MG63 (cell line): ENCODE results near the gene RPH3AL. TPM values are rescaled to one million over a fixed set of nuclear protein-coding genes. Genes with fewer than 3 reads are reported as not detected.

Experiments
- DNase-seq: peaks from one replicate; pipeline ENCODE4 v3.0.0-alpha.2; 2020
- H3K27me3 ChIP-seq: fragments of 250-450 bp; sonication (Bioruptor Pico); 2 replicates; pipeline ENCODE4 v1.5.1; 2020; ENCODE audit warnings: mild to moderate bottlenecking, moderate library complexity
- H3K36me3 ChIP-seq: fragments of 250-450 bp; sonication (Bioruptor Pico); 2 replicates; pipeline ENCODE4 v1.5.1; 2020; ENCODE audit warnings: mild to moderate bottlenecking, moderate library complexity
- H3K4me3 ChIP-seq: fragments of 250-450 bp; sonication (Bioruptor Pico); 2 replicates; pipeline ENCODE4 v1.5.1; 2020; ENCODE audit warnings: mild to moderate bottlenecking, moderate library complexity
- H3K9me3 ChIP-seq: fragments of 250-450 bp; sonication (Bioruptor Pico); 2 replicates; pipeline ENCODE4 v1.5.1; 2020; ENCODE audit warnings: mild to moderate bottlenecking, moderate library complexity
- total RNA-seq: library from RNA; depleted of rRNA; stranded (reverse); fragments of >200 nt; shearing (Covaris generic); gene quantifications from 2 replicates; pipeline ENCODE4 v1.2.3, GENCODE V29; 2014; ENCODE audit warnings: low replicate concordance

The RPH3AL gene
- total RNA-seq, 1 experiment from 2014 or later, result 2.3 TPM

DNA sequence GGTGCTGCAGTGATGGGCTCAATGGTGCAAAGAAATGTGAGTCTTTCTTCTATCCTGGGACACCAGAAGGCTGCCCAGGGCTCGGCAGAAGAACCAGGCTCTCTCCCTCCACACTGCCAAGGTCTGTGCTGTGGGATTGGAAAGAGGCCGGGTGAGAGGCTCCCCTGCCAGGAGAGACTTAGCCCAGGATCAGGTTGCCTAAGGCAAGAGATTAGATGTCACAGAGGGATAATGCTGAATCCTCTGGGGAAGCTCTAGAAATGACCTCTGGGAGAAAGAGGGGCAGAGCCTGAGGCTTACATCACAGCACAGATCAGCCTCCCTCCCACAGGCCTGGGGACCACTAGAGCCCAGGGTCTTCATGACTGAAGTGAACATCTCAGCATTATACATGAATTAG is 165.5 kb downstream of the RPH3AL start:
- H3K36me3 ChIP-seq, result no peaks in the 10 kb centered on the region
- no peaks in the 10 kb centered on the region for H3K27me3 ChIP-seq
- no peaks in the 10 kb centered on the region for H3K9me3 ChIP-seq
- DNase-seq, result no peak
- no peak overlapping the region for H3K4me3 ChIP-seq

DNA sequence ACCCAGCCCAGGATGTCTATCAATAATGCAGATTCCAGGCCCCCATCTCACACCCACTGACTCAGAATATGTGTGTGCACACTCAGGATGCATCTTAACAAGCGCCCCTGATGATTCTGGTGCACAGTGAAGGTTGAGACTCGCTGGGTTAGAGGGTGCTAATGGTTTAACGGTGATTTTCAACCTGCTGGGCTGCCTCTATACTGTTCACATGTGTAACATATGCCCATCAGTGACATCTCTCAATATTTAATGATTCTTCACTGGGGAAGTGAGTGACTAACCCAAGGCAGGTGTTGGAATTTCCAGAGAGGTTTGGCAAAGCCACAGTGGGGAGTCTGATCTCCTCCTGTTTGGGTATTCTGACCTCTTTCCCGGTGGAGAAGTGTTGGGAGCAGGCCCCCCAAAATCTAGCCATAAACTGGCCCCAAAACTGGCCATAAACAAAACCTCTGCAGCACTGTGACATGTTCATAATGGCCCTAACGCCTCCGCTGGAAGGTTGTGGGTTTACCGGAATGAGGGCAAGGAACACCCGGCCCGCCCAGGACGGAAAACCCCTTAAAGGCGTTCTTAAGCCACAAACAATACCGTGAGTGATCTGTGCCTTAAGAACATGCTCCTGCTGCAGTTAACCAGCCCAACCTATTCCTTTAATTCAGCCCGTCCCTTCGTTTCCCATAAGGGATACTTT is 167.0 kb downstream of the RPH3AL start:
- Histone ChIP-seq H3K4me3 (no peak overlapping the region), H3K36me3 (no peaks in the 10 kb centered on the region), H3K27me3 (no peaks in the 10 kb centered on the region; the same call in 1 of the 2 replicates), H3K9me3 (no peaks in the 10 kb centered on the region)
- DNase-seq, result no peak

DNA sequence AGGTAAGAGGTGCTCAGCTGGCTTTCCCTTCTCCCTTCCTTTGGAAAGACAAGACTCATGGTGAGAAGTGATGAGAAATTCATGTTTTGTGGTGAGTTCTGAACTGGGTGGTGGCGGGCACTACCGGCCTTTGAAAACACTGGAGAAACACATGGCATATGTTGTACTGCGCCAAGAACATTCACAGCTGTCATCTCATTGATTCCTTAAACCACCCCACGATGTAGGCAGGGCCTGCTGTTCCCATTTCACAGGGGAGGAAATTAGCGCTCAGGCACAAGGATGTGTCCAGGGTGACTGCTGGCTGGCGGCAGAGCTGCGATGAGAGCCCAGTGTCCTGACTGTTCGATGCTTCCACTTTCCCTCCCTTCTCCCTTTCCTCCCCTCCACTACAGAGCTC is 169.6 kb downstream of the RPH3AL start:
- DNase-seq, result no peak
- no peaks in the 10 kb centered on the region for H3K36me3 ChIP-seq
- H3K4me3 ChIP-seq, result no peak overlapping the region
- H3K9me3 ChIP-seq, result no peaks in the 10 kb centered on the region
- no peaks in the 10 kb centered on the region; the same call in 1 of the 2 replicates for H3K27me3 ChIP-seq

DNA sequence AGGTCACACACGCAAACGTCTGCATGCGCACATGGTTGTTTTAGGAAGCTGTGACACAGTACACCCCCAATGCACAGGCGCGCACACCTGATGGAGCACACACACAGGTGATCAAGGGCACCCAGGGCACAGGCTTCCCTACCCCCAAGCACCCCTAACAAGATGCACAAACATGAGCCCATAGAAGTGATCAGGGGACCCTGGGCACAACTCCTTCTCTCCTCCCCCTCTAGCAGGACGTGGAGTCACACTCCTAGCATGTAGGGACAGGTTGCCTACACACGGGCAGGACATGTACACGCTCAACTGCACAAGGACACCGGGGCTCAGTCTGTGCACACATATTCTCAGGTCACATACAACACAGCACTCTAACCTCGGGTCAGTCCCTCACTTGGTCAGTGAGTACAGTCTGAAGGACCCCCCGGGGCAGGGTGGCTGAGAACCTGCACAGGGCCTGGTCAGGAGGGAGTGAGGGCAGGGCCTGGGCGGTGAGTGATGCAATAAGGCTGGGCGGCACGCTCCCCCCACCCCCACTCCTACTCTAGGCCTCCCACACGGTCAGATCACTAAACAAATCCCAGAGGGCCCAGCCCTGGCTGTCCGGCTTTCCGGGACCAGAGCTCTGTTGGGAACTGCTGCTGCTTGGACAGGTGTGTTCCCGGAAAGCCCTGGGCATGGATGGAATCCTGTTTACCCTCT is 170.4 kb downstream of the RPH3AL start:
- Histone ChIP-seq H3K27me3 (no peaks in the 10 kb centered on the region; the same call in 1 of the 2 replicates), H3K4me3 (no peak overlapping the region), H3K9me3 (no peaks in the 10 kb centered on the region), H3K36me3 (no peaks in the 10 kb centered on the region)
- DNase-seq, result no peak

DNA sequence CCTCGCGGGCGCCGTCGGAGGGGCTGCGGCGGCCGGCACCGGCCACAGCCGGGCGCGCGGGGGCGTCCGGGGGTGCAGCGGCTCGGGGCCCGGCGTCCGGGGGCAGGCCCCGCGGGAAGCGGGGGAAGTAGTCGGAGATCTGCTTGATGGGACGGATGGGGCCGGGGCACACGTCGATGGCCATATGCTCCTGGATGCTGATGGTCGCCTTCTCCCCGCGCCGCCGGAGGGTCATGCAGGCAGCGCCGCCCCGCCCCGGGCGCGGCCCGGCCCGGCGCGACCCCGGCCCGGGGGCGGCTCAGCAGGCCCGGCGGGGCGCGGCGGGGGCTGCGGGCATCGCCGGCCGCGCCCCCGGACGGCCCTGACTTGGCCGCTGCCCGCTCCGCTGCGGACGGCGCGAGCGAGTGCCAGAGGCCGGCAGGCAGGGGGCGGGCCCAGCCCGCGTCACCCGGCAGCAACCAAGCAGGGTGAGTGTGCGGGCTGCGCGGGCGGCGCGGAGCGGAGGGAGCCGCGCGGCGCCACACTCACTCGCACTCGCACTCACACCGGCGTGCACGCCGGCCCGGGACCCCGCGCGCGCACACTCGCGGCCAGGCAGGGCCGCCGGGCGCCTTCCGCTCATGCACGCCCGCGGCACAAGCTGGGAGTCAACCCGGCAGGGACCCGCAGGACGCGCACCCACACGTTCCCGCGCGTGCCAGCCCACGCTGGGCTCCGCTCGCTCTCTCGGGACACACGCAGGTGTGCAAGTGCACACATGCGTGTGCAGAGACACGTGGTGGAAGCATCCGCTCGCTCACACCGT is 171.2 kb downstream of the RPH3AL start, which contains the start of gene DOC2B:
TSS of gene DOC2B (minus strand) at position 406 of the 805 bp plus-strand sequence. CDS start at position 235, 171 bp downstream.
- no peaks in the 10 kb centered on the region for H3K9me3 ChIP-seq
- no peaks in the 10 kb centered on the region for H3K36me3 ChIP-seq
- H3K4me3 ChIP-seq, result no peak within 1 kb of the TSS
- DNase-seq, result peak; percentile 17
- no peaks in the 10 kb centered on the region; the same call in 1 of the 2 replicates for H3K27me3 ChIP-seq

DNA sequence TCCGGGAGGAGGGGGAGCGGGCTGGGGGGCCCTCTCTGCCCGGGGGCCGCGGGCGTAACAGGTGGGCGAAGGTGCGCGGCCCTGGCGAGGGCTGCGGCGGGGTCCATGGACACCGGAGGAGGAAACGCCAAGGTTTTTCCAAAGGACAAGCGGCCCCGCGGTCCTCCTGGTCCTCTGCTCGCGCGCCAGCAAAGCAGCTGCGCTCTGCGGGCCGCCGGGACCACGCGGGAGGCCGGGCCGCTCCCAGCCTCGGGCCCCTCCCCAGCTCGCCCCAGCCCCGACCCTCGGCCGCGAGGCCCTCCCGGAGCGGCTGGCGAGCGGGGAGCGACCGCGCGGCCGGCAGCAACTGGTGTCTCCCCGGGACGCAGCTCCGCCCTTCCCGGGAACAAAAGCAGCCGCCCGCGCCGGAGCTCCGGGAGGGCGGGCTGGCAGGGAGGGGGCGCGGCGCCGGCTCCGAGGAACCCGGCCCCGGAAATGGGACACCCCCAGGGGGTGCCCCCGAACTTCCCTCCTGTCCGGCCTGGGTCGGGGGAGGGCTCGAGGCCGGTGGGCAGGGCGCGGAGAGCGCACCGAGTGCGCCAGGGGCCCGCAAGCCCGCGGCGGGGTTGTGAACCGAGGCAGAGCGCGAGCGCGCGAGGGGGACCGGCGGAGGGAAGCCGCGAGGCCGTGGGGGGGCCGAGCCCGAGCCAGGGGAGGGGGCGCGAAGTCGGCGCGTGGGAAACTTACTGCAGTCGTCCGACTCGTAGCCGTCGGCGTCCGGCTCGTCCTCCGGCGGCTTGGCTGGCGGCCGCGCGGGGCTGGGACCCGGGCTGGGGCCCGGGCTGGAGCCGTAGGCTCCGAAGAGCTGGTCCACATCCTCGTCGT is 172.0 kb downstream of the RPH3AL start:
- H3K27me3 ChIP-seq, result no peaks in the 10 kb centered on the region; the same call in 1 of the 2 replicates
- H3K36me3 ChIP-seq, result no peaks in the 10 kb centered on the region
- H3K9me3 ChIP-seq, result no peaks in the 10 kb centered on the region
- H3K4me3 ChIP-seq, result no peak overlapping the region
- no peak for DNase-seq

DNA sequence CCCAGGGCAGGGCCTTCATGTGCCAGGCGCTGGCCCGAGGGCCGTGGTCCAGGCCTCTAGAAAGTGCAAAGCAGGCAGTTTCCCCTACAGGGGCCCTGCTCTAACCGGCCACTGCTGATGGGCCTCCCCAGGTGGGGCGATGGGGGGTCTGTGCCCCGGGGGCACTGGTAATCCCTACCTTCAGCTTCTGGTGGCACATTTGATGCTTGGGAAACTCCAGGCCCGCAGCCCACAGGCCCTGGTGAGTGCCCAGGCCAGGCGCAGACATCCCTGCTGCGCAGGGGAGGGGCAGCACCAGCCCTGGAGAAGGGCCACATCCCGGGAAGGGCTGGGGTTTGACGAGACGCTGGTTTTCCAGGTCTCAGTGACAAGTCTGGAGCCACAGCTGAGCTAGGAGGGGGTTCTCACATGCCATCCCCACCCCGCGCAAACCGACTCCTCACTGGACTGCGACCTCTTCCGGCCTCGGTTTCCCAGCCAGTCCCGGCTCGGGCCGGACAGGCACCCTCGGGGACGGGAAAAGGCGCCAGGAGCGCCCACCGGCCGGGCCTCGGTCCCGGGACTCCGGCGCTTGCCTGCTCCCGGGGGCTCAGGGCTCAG is 172.7 kb downstream of the RPH3AL start:
- Histone ChIP-seq H3K27me3 (no peaks in the 10 kb centered on the region; the same call in 1 of the 2 replicates), H3K4me3 (no peak overlapping the region), H3K36me3 (no peaks in the 10 kb centered on the region), H3K9me3 (no peaks in the 10 kb centered on the region)
- DNase-seq, result no peak

DNA sequence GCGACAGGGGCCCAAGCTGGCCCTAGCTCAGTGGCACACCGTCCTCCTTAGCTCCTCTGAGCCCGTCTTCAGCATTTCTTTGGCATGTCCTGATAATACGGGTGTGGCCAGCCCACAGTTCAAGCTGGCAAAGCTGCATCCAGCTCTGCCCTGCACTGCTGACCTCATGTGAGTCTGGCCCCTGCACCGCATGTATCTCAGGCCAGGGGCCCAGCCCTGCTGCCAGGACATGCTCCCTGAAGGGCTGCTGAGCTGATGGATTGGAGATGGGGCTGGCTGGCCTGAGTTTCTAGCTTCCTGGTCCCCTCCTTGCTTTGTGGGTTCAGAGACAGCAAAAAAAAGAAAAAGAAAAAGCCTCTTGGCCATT is 173.6 kb downstream of the RPH3AL start:
- H3K36me3 ChIP-seq, result no peaks in the 10 kb centered on the region
- no peaks in the 10 kb centered on the region; the same call in 1 of the 2 replicates for H3K27me3 ChIP-seq
- no peaks in the 10 kb centered on the region for H3K9me3 ChIP-seq
- H3K4me3 ChIP-seq, result no peak overlapping the region
- peak; percentile 80 for DNase-seq

DNA sequence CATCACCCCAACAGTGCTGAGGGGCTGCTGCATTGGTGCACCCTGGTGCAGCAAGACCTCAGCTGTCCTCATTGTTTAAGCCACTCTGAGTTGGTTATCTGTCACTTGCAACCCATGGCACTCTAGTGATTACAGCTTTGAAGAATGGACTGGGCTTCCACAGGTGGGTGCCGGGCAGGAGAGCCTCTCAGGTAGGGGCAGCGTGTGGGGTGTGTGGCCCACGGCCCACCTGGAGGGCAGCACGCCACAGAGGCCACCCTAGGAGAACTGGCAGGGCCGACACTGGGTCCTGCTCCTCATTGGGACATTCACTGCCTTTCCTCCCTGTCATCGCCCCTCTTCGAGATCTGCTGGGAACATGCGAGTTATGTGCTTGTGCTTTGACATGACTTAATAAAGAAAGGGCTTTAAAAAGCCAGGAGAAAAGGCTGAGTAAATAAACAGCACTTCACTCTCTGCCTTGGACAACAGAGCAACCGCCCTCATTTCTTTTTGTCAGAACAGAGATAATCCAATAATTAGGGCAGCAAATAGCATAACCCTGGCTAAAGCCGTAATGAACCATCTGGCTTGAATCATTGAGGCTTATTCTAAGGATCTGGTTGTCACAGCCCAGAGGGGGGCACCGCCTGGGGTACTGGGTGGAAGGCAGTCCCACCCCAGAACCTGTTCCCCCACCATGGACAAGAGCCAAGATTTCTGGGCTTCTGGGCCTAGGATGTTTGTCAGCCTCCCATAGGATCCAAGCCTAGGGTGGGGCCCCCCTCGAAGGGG is 174.1 kb downstream of the RPH3AL start:
- H3K27me3 ChIP-seq, result no peaks in the 10 kb centered on the region; the same call in 1 of the 2 replicates

DNA sequence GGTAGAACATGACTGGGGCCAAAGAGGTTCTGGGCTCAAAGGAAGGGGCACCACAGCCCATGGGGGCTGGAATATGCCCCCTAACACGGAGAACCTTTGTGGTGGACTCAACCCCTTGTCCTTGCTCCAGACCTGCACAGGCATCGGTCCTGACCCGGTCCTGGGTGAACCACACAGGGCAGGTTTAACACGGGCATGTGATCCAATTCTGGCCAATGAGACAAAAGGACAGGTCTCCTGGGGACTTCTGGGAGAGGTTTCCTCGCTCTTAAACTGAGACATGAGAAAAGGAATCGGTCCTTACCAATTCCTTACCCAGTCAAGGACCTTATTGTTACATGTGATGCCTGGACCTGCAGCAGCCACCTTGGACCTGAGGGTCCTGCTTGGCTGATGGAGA is 174.8 kb downstream of the RPH3AL start:
- Histone ChIP-seq H3K9me3 (no peaks in the 10 kb centered on the region), H3K4me3 (no peak overlapping the region), H3K36me3 (no peaks in the 10 kb centered on the region), H3K27me3 (no peaks in the 10 kb centered on the region; the same call in 1 of the 2 replicates)
- no peak for DNase-seq

More for the DNA sequence above, 174.1 kb downstream of the RPH3AL start:
- DNase-seq, result no peak
- H3K36me3 ChIP-seq, result no peaks in the 10 kb centered on the region
- H3K4me3 ChIP-seq, result no peak overlapping the region
- no peaks in the 10 kb centered on the region for H3K9me3 ChIP-seq

DNA sequence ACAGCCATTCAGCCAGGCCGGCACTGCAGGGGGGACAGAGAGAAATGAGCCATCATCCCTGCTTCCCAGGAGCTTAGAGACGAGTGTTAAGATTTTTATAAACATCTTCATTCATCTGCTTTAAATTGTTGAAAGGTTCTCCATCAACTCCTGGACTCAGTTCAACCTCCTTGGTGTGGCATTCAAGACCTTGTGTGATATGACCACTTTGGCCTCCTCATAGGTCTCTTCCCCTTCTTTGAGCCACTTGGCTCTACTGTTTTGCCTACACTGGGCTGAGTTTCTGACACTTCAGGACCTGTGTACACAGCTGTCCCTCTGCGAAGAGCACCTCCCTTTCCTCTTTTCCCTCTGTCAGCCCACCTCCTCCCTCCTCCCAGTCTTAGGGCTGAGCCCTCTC is 175.5 kb downstream of the RPH3AL start:
- DNase-seq, result no peak
- Histone ChIP-seq H3K36me3 (no peaks in the 10 kb centered on the region), H3K9me3 (no peaks in the 10 kb centered on the region), H3K27me3 (no peaks in the 10 kb centered on the region; the same call in 1 of the 2 replicates), H3K4me3 (no peak overlapping the region)

DNA sequence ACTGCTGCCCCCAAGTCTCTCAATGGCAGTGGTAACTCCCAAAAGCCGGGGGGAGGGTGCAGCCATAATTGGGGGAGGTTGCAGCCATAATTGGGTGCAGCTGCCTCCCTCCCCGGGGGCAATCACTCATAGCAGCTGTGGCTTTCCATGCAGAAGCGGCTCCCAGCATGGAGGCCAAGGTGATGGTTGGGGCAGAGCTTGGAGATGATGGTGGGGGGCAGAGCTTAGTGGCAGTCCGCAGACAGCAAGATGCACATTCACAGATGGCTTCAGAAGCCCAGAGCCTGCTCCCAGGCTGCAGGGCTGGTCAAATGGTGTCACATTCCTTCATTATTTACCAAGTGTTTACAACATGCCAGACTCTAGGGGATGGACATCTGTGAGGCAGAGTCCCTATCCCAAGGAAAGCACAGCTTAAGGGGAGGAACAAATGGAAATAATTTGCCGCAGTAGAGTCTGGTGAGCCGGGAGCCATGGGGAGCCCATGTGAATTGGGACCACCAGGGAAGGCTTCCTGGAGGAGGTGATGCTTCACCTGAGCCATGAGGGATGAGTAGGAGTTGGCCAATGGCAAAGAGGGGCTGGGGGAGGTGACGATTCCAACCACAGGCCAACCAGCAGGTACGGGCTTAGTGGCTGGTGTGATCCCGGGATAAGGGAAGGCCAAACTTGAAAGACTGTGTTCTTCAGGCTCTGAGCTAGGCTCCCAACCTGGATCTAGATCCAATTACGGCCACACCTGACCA is 179.3 kb downstream of the RPH3AL start:
- H3K27me3 ChIP-seq, result no peaks in the 10 kb centered on the region
- H3K9me3 ChIP-seq, result no peaks in the 10 kb centered on the region
- H3K36me3 ChIP-seq, result no peaks in the 10 kb centered on the region
- no peak overlapping the region for H3K4me3 ChIP-seq
- DNase-seq, result no peak

DNA sequence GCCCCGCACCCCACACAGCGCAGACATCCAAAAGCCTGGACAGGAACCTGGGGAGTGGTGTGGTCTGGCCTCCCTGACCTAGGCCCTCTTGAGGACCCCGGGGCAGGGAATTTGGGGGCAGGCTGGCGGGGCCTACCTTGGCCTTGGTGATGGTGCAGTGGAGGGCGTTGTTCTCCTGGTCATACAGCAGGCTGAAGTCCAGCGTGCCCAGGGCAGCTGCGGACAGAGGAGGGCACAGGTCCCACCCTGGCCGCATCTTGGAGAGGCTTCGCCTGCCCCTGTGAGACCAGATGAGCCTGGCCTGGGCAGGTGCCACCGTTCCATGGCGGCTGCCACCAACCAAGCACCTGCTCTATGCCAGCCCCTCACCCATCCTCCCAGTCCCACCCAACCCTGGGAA is 180.2 kb downstream of the RPH3AL start:
- no peak for DNase-seq
- Histone ChIP-seq H3K36me3 (no peaks in the 10 kb centered on the region), H3K9me3 (no peaks in the 10 kb centered on the region), H3K4me3 (no peak overlapping the region), H3K27me3 (no peaks in the 10 kb centered on the region)

DNA sequence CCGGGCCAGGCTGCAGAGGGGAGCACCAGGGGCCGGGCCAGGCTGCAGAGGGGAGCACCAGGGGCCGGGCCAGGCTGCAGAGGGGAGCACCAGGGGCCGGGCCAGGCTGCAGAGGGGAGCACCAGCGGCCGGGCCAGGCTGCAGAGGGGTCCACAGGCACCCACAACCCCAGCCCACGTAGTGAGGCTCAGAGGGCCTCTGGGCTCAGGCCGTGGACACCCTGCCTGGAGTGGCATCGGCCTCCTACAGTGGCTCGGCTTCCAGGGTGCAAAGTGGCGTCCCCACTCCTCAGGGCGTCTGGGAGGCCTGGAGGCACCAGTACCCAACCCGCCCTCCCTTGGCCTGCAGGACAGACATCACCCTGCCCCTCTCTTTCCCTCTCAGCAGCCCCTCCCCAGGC is 180.7 kb downstream of the RPH3AL start:
- Histone ChIP-seq H3K4me3 (no peak overlapping the region), H3K36me3 (no peaks in the 10 kb centered on the region), H3K9me3 (no peaks in the 10 kb centered on the region), H3K27me3 (no peaks in the 10 kb centered on the region)
- DNase-seq, result no peak
